Measurements from ENCODE around the gene KANK4. TPM values are rescaled to one million over a fixed set of nuclear protein-coding genes. Genes with fewer than 3 reads are reported as not detected.

KANK4 gene
- polyA plus RNA-seq, 4 donors: 20.1 to 30.1 (median 22.1) TPM

DNA sequence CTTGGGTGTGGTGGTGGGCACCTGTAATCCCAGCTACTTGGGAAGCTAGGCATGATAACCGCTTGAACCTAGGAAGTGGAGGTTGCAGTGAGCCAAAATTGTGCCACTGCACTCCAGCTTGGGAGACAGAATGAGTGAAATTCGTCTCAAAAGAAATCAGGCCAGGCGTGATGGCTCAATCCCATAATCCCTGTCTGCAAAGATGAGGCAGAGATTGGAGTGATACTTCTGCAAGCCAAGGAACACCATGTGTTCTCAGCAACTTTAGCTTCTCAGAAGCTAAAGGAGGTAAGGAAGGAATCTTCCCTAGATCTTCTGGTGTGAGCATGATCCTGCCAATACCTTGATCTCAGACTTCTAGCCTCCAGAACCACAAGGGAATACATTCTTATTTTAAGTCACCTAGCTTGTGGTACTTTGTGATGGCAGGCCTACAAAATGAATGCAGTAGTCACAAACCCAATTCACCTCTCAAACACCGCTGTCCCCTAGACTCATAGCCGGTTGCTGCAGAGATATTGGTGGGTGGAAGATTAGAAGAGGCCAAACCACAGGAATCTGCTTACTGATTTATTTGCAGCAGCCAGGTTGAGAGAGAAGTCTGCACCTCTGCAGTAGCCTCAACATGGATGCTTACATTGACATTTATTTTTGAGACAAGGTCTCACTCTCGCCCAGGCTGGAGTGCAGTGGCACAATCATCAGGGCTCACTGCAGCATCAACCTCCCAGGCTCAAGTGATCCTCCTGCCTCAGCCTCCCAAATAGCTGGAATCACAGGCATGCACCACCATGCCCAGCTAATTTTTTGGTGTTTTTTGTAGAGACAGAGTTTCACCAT lies 105.9 kb downstream of the KANK4 start:
- no peak for DNase-seq (ENCODE audit: low read depth in 4 of 4, low spot score in 2 of 4)

- no peak for DNase-seq (ENCODE audit: low read depth in 4 of 4, low spot score in 2 of 4)
Measured at GRCh38 chr1:62212411-62212810, 106.8 kb downstream of the KANK4 start.

DNA sequence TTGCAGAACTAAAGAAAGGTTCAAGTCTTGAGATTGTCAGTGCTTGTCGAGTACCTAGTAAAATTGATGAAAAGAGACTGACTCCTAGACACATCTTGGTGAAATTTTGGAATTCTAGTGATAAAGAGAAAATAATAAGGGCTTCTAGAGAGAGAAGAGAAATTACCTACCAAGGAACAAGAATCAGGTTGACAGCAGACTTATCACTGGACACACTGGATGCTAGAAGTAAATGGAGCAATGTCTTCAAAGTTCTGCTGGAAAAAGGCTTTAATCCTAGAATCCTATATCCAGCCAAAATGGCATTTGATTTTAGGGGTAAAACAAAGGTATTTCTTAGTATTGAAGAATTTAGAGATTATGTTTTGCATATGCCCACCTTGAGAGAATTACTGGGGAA lies 108.3 kb downstream of the KANK4 start:
- no peak for DNase-seq (ENCODE audit: low read depth in 4 of 4, low spot score in 2 of 4)

- no peak for DNase-seq (ENCODE audit: low read depth in 4 of 4, low spot score in 2 of 4)
Measured at GRCh38 chr1:62209931-62210595, 109.2 kb downstream of the KANK4 start.

DNA sequence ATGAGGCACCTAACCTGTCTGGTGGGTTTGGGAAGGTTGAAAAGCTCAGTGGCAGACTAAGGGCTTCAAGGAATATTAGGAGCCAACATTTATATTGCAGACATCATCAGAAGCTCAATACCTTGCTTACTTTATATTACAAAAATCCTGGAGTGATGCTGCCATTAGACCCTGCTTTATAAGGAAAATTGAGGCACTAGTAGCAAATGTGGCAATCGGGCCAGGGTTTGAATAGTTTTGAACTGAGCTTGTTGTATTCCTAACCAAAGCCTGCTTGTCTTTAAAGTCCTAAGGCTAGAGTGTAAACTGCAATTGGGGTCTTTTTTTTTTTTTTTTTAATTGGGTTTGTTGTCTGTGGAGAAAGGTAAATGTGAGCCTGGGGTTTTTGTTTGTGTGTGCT lies 110.3 kb downstream of the KANK4 start:
- no peak for DNase-seq (ENCODE audit: low read depth in 4 of 4, low spot score in 2 of 4)

DNA sequence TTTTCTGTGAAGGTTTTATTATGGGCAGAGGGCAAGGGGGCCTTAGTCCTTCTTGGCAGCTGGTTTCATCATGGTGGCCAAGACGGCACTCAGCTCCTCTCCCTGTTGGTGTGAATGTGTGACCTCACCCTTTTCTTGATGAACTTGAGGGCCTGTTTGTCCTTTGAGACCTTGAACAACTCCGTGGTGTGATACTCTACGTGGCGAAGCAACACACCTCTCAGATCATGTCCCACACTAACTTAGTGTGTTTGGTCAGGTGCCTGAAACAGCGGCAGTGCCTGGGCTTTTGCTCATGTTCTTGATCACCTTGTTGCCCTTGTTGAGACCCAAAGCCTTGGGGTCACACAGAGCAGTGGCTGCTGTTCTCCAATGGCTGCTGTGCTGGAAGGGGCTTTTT lies 111.1 kb downstream of the KANK4 start:
- DNase-seq (ENCODE audit: low read depth in 4 of 4, low spot score in 2 of 4): no peak

DNA sequence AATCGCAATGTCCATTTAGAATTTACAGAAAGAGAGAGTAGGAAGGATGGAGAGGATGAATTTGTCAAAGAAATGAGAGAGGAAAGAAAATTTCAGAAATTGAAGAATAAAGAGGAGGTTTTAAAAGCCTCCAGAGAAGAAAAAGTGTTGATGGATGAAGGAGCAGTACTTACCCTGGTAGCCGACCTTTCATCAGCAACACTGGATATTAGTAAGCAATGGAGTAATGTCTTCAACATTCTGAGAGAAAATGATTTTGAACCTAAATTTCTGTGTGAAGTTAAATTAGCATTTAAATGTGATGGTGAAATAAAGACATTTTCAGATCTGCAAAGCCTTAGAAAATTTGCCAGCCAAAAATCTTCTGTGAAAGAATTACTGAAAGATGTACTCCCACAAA lies 112.0 kb downstream of the KANK4 start:
- DNase-seq (ENCODE audit: low read depth in 4 of 4, low spot score in 2 of 4): no peak

- no peak for DNase-seq (ENCODE audit: low read depth in 4 of 4, low spot score in 2 of 4)
Measured at GRCh38 chr1:62198781-62199125, 120.5 kb downstream of the KANK4 start.

DNA sequence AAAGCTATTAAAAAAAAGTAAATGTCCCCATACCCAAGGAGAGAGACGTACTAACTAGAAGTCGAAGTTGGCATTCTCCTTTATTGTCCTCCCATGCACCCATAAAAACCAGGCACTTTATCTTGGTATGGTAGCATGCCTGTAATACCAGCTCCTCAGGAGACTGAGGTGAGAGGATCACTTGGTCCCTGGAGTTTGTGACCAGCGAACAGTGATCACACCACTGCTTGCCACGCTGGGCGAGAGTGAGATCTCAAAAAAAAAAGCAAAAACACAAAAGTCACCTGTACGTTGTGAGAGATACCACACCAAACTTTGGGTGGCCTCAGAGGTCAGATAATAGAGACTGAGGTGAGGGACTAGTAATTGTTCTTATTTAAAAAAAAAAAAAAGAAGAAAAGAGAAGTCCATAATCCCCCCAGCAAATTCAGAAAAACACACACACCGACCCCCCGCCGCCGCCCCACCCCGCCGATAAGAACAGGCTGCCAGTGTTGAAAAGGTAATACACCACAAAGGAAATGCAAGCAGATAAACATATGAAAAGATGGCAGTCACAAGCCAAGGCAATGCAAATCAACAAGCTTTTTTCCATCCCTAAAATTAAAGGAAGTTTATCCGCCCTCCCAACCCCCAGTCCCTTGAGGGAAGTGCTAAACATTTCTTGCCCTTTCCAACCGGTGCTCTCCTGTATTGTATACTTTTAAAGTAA lies 121.0 kb downstream of the KANK4 start:
- DNase-seq (ENCODE audit: low read depth in 4 of 4, low spot score in 2 of 4): no peak

DNA sequence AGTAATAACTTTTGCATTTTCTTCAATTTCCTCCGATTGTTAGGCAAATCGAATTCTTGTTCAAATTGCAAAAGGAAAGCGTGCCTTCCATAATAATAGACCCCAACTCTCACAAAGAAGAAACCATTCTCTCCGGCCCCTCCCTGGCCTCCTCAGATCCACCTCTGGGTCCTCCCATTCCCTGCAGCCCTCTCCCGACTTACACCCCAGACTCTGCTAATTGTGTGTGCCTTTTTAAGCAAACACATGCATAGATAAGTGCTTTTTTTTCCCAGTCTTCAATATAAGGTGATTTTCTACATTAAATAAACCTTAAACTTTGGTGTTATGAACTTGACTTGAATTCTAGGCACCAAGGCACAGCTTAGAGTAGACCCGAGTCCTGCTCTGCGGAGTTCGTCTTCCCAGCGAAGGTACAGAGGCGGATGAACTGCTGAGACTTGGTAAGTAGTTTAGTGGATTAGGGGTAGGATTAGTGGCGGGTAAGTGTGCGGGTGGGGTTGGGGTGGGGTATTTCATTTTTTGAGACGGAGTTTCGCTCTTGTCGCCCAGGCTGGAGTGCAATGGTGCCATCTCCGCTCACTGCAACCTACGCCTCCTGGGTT lies 123.0 kb downstream of the KANK4 start:
- no peak for DNase-seq (ENCODE audit: low read depth in 4 of 4, low spot score in 2 of 4)

- peak in 1 of 4 donors; percentile 34 for DNase-seq (ENCODE audit: low read depth in 4 of 4, low spot score in 2 of 4)
Measured at GRCh38 chr1:62194651-62195544, 124.3 kb downstream of the KANK4 start, which contains the start of gene L1TD1. TSS of gene L1TD1 (plus strand) at chr1:62194849. CDS start at chr1:62206629, 11,780 bp downstream.

DNA sequence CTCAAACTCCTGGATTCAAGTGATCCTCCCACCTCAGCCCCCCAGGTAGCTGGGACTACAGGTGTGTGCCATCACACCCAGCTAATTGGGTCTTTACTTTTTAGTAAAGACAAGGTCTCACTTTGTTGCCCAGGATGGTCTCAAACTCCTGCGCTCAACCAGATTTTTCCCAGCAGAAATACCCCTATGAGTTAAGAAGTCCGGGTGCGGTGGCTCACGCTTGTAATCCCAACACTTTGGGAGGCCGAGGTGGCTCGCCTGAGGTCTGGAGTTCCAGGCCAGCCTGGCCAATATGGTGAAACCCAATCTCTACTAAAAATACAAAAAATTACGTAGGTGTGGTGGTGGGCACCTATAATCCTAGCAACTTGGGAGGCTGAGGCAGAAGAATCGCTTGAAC lies 131.1 kb downstream of the KANK4 start:
- DNase-seq (ENCODE audit: low read depth in 4 of 4, low spot score in 2 of 4): no peak

DNA sequence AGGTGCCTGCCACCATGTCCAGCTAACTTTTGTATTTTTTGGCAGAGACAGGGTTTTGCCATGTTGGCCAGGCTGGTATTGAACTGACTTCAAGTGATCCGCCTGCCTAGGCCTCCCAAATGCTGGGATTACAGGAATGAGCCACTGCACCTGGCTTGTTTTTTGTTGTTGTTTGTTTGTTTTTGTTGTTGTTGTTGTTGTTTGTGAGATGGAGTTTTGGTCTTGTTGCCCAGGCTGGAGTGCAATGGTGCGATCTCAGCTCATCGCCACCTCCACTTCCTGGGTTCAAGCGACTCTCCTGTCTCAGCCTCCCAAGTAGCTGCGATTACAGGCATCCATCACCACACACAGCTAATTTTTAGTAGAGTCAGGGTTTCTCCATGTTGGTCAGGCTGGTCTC lies 131.7 kb downstream of the KANK4 start:
- no peak for DNase-seq (ENCODE audit: low read depth in 4 of 4, low spot score in 2 of 4)

Other genes with a start within 250 kb of the KANK4 start
- 1 to 10 TPM; 3.1 to 7.2 (median 3.5) TPM for gene L1TD1, start 124.6 kb downstream of the KANK4 start, polyA plus RNA-seq (ENCODE audit: insufficient read length in 4 of 4)
- gene USP1, start 117.6 kb upstream of the KANK4 start, polyA plus RNA-seq (ENCODE audit: insufficient read length in 4 of 4): 10 to 100 TPM; 59.3 to 75.4 (median 68.0) TPM